Astrocyte of the cerebellum (primary cell): ENCODE measurements around the gene CCL5.

Source experiments
- DNase-seq: peaks from one replicate; pipeline ENCODE4 v3.0.0-alpha.2; 2011; ENCODE audit warnings: low read depth
- H3K4me3 ChIP-seq: 2 replicates; pipeline ENCODE4 v1.5.1; 2011; ENCODE audit warnings: mild to moderate bottlenecking, low read depth, low read length, moderate library complexity
- CTCF ChIP-seq: IDR thresholded peaks from 2 replicates; pipeline ENCODE4 v1.5.1; 2012; ENCODE audit warnings: low read length, low read depth, moderate library complexity, mild to moderate bottlenecking; ENCODE audit errors: missing control alignments
- in situ Hi-C: cut with HindIII; loops from 2 replicates; pipeline ENCODE4 v1.10.0; 2017; ENCODE audit warnings: low sequenced_read_pairs

Gene CCL5

GRCh38 chr17:35915153-35915964 lies 35.2 kb upstream of the CCL5 start:
- no peak for DNase-seq
- in situ Hi-C loops: no loop called here
- no peak for TF ChIP-seq CTCF
- H3K4me3 ChIP-seq: no peak overlapping the region

- DNase-seq: no peak
- in situ Hi-C loops: no loop called here
- H3K4me3 ChIP-seq: no peak overlapping the region
- TF ChIP-seq CTCF: no peak
Observed at GRCh38 chr17:35914354-35914753, 34.2 kb upstream of the CCL5 start.

- in situ Hi-C loops: no loop called here
- no peak for DNase-seq
- no peak for TF ChIP-seq CTCF
- no peak overlapping the region for H3K4me3 ChIP-seq
Observed at GRCh38 chr17:35913609-35914008, 33.4 kb upstream of the CCL5 start.

- no peak for DNase-seq
- no peak for TF ChIP-seq CTCF
- in situ Hi-C loops: no loop called here
- no peak overlapping the region for H3K4me3 ChIP-seq
Observed at GRCh38 chr17:35912942-35913341, 32.8 kb upstream of the CCL5 start.

- in situ Hi-C loops: no loop called here
- DNase-seq: no peak
- no peak overlapping the region for H3K4me3 ChIP-seq
- no peak for TF ChIP-seq CTCF
Observed at GRCh38 chr17:35912339-35912912, 32.3 kb upstream of the CCL5 start.

- no peak overlapping the region for H3K4me3 ChIP-seq
- no peak for DNase-seq
- TF ChIP-seq CTCF: no peak
- in situ Hi-C loops: no loop called here
Observed at GRCh38 chr17:35909408-35909807, 29.2 kb upstream of the CCL5 start.
